K562 (cell line): ENCODE data around the gene GBX1. TPM values are rescaled to one million over a fixed set of nuclear protein-coding genes. Genes with fewer than 3 reads are reported as not detected.

ENCODE experiments used
- ATAC-seq: fragments of 200-7000 bp; cut with Tn5 transposase; 3 replicates; pipeline ENCODE4 v1.9.1; 2020; ENCODE audit warnings: moderate library complexity
- BruUV-seq: library from RNA; stranded (reverse); fragments of 400-500 nt; replicated peaks from 2 replicates; lab custom pipeline; 2021; lab: Mats Ljungman, UMichigan
- CTCF ChIA-PET: fragments of 300-600 bp; formaldehyde crosslinking; extraction: SDS; loops from one replicate; lab custom pipeline; 2021; ENCODE audit warnings: low intra/inter-chr PET ratio; lab: Yijun Ruan, JAX
- POLR2A ChIA-PET: fragments of 300-600, 350-650 bp; sonication (Branson Sonifier 250); formaldehyde crosslinking; extraction: SDS; loops from one replicate; lab custom pipeline; 2021; ENCODE audit warnings: antibody characterized with exemption, inconsistent platforms; lab: Yijun Ruan, JAX
- DNase-seq, 4 experiments: peaks; one replicate each; pipeline versions ENCODE4 v3.0.0 to v3.0.0-alpha.2; 2011 to 2018; ENCODE audit warnings: low spot score in 3 of 4, mixed read lengths in 3 of 4; ENCODE audit errors: extremely low read depth in 1 of 4
- FAIRE-seq: peaks from 2 replicates; lab custom pipeline; 2011; peaks lifted over from hg19 to GRCh38; lab: Jason Lieb, UNC
- H2AFZ ChIP-seq: 2 replicates; pipeline ENCODE4 v1.6.0; 2011; ENCODE audit warnings: low read depth, low read length, control low read depth, inconsistent platforms
- H3K27ac ChIP-seq: fragments of 200-600 bp; 3 replicates; pipeline ENCODE4 v1.8.0; 2011; ENCODE audit warnings: low read depth, mild to moderate bottlenecking, control low read depth, inconsistent platforms, low read length, moderate library complexity, mixed read lengths; ENCODE audit errors: extremely low read depth
- H3K27me3 ChIP-seq, 2 experiments: fragments of 300-600 bp in 1 of 2; 2 replicates in 1 of 2; 3 replicates in 1 of 2; pipeline versions ENCODE4 v1.6.0 to v1.8.0; 2011; ENCODE audit warnings: inconsistent platforms in 2 of 2, low read length in 2 of 2, mild to moderate bottlenecking in 1 of 2, mixed read lengths in 1 of 2, moderate library complexity in 1 of 2; ENCODE audit not compliant: control insufficient read depth in 2 of 2, insufficient read depth in 2 of 2
- H3K36me3 ChIP-seq: fragments of 300-600 bp; 3 replicates; pipeline ENCODE4 v1.8.0; 2011; ENCODE audit warnings: mild to moderate bottlenecking, low read length, inconsistent platforms; ENCODE audit not compliant: control insufficient read depth, insufficient read depth
- H3K4me1 ChIP-seq, 2 experiments: fragments of 200-600 bp in 1 of 2; replicated peaks in 1 of 2; 2 replicates in 1 of 2; 3 replicates in 1 of 2; pipeline versions ENCODE4 v1.5.1 to v1.8.0; 2011; ENCODE audit warnings: inconsistent platforms in 2 of 2, low read length in 2 of 2, mild to moderate bottlenecking in 1 of 2, mixed read lengths in 1 of 2, moderate library complexity in 1 of 2; ENCODE audit not compliant: control insufficient read depth in 2 of 2, insufficient read depth in 2 of 2
- H3K4me2 ChIP-seq: 2 replicates; pipeline ENCODE4 v1.6.1; 2011; ENCODE audit warnings: low read length, control low read depth, inconsistent platforms, mixed read lengths; ENCODE audit not compliant: insufficient read depth
- H3K4me3 ChIP-seq: fragments of 200-600 bp; sonication (generic), shearing (Covaris generic); 2 replicates; pipeline ENCODE4 v1.5.1; 2016; ENCODE audit warnings: control low read depth, inconsistent platforms
- H3K79me2 ChIP-seq: fragments of 200-600 bp; 3 replicates; pipeline ENCODE4 v1.8.0; 2011; ENCODE audit warnings: low read length, inconsistent platforms; ENCODE audit not compliant: control insufficient read depth, insufficient read depth
- H3K9ac ChIP-seq, 2 experiments: 2 replicates each; pipeline versions ENCODE4 v1.6.0 to v1.6.1; 2011; ENCODE audit warnings: low read depth in 2 of 2, low read length in 2 of 2, control low read depth in 1 of 2, inconsistent platforms in 1 of 2, mild to moderate bottlenecking in 1 of 2, mixed read lengths in 1 of 2; ENCODE audit not compliant: insufficient read depth in 1 of 2
- H3K9me1 ChIP-seq: one replicate; pipeline ENCODE4 v1.6.0; 2011; ENCODE audit warnings: inconsistent platforms, mild to moderate bottlenecking, low read length, moderate library complexity; ENCODE audit not compliant: control insufficient read depth, insufficient read depth
- H3K9me3 ChIP-seq: replicated peaks from 2 replicates; pipeline ENCODE4 v1.5.1; 2011; ENCODE audit warnings: low read depth, low read length, inconsistent platforms; ENCODE audit not compliant: control insufficient read depth, insufficient read depth
- H4K20me1 ChIP-seq: replicated peaks from 2 replicates; pipeline ENCODE4 v1.6.1; 2011; ENCODE audit warnings: low read length, inconsistent platforms, mixed read lengths; ENCODE audit not compliant: control insufficient read depth, insufficient read depth
- CBFA2T3 ChIP-seq: fragments of 450-650 bp; IDR thresholded peaks from 2 replicates; pipeline ENCODE4 v1.6.1; 2017
- MAZ ChIP-seq, 2 experiments: fragments of 450-650 bp in 1 of 2; sonication (generic) in 1 of 2; formaldehyde crosslinking; IDR thresholded peaks in 1 of 2; conservative IDR thresholded peaks in 1 of 2; 2 replicates each; pipeline versions ENCODE4 v1.4.0 to v1.5.0; 2020; ENCODE audit warnings: mild to moderate bottlenecking in 1 of 2, missing genetic modification reagents in 1 of 2
- NONO ChIP-seq, 2 experiments: fragments of 200-400 bp in 1 of 2; fragments of 450-650 bp in 1 of 2; formaldehyde crosslinking in 1 of 2; IDR thresholded peaks; 2 replicates each; pipeline ENCODE4 v1.6.1; 2017; ENCODE audit warnings: low read depth in 2 of 2, mild to moderate bottlenecking in 2 of 2, moderate library complexity in 2 of 2, low read length in 1 of 2
- NR3C1 ChIP-seq: sonication (generic); formaldehyde crosslinking; IDR thresholded peaks from 2 replicates; pipeline ENCODE4 v1.8.1; 2022; ENCODE audit warnings: missing genetic modification reagents
- POLR2G ChIP-seq: fragments of 200-400 bp; formaldehyde crosslinking; IDR thresholded peaks from 2 replicates; pipeline ENCODE4 v1.6.1; 2017; ENCODE audit warnings: low read depth, mild to moderate bottlenecking, antibody characterized with exemption, low read length, moderate library complexity
- TCFL5 ChIP-seq: fragments of 250-450 bp; sonication (Bioruptor Pico); conservative IDR thresholded peaks from 2 replicates; pipeline ENCODE4 v1.6.1; 2021; ENCODE audit warnings: mild to moderate bottlenecking, moderate library complexity, matching md5 sums
- WGBS: fragments of 100-300 bp; shearing (Covaris generic); methylation state at CpG from one replicate; pipeline ENCODE4 v1.1.6; 2016; ENCODE audit warnings: low coverage, mixed read lengths; ENCODE audit not compliant: insufficient coverage; ENCODE audit errors: missing lambda C conversion rate; 5-methylcytosine and 5-hydroxymethylcytosine counted together
- in situ Hi-C: fragments of 300-500 bp; cut with MboI; formaldehyde crosslinking; loops from 4 replicates; pipeline ENCODE4 v1.15.0; 2018; ENCODE audit warnings: inconsistent platforms, mixed read lengths
- intact Hi-C: fragments of 100-400 bp; cut with micrococcal nuclease; formaldehyde crosslinking; loops from 2 replicates; pipeline ENCODE4 v1.14.2; 2022
- polyA plus RNA-seq, 8 experiments: library from polyadenylated mRNA; depleted of rRNA in 4 of 8; stranded (reverse) in 5 of 8; unstranded in 3 of 8; fragments of >200 nt; fragmentation: Nextera tagmentation in 2 of 8; fragmentation: Illumina TruSeq in 1 of 8; extraction: Ambion mirVana in 2 of 8; extraction: Trizol in 1 of 8; gene quantifications; 2 replicates each; pipeline versions ENCODE4 v1.2.1 to v1.2.3, GENCODE V29; 2011 to 2014; ENCODE audit warnings: inconsistent platforms in 1 of 8, missing spikeins in 1 of 8
- total RNA-seq, 7 experiments: library from RNA; depleted of rRNA in 6 of 7; stranded (reverse); fragments of >200 nt in 6 of 7; fragmentation: Illumina TruSeq in 2 of 7; extraction: Trizol in 2 of 7; gene quantifications; 2 replicates each; pipeline versions ENCODE4 v1.2.1 to v1.2.3, GENCODE V29; 2011 to 2021; ENCODE audit warnings: low replicate concordance in 1 of 7

The GBX1 gene
- total and polyA plus RNA-seq, 9 of the 15 experiments (the other 6 are each of a cell fraction or from before 2014, with no cell fraction given): not detected

GRCh38 chr7:151115836-151116418, 51.6 kb downstream of the GBX1 start:
- DNase-seq (no peak), ATAC-seq (no peak), FAIRE-seq (no peak)
- TF ChIP-seq CBFA2T3 (no peak), NR3C1 (peak; percentile 19; the same call in 1 of the 2 replicates)
- Histone ChIP-seq H3K4me2 (no peak overlapping the region), H3K4me3 (no peak overlapping the region), H3K27ac (no peak overlapping the region), H4K20me1 (peaks cover 53% of the 10 kb centered on the region), H3K9me1 (peaks cover 13% of the 10 kb centered on the region), H3K4me1 (peaks cover 28 to 66% of the 10 kb centered on the region in 2 experiments), H3K9me3 (no peaks in the 10 kb centered on the region), H3K79me2 (peaks cover 50% of the 10 kb centered on the region), H3K9ac (peak overlapping the region in 1 of 2 experiments; percentile 64; a peak in 2 of 4 replicates), H3K27me3 (no peaks in the 10 kb centered on the region), H3K36me3 (peaks cover 81% of the 10 kb centered on the region; the same call in 2 of the 3 replicates), H2AFZ (no peak overlapping the region)
- WGBS: 93% methylated on average over 14 of the region's 14 CpGs
- ChIA-PET CTCF (interaction anchor here (1.0 kb wide), 1 partner anchor 88 kb away, joined by 4 read pairs; the partner anchor contains the start of gene ABCB8), POLR2A (interaction anchor here (0.5 to 0.6 kb wide), 2 partner anchors 42 to 192 kb away, joined by 3 to 4 read pairs; no protein-coding TSS in a partner anchor)
- no TSS peak for BruUV-seq
- intact Hi-C loops: no loop called here
- in situ Hi-C loops: no loop called here

GRCh38 chr7:151115121-151115835, 52.2 kb downstream of the GBX1 start:
- POLR2A ChIA-PET: no interaction called here

More at GRCh38 chr7:151115121-151115835, 52.2 kb downstream of the GBX1 start:
- H3K27ac ChIP-seq: no peak overlapping the region
- DNase-seq: no peak
- intact Hi-C loops (no loop called here), in situ Hi-C loops (no loop called here)
- H3K27me3 ChIP-seq: no peaks in the 10 kb centered on the region
- 96% methylated on average over 56 of the region's 114 CpGs for WGBS
- H3K4me1 ChIP-seq: peaks cover 29 to 69% of the 10 kb centered on the region in 2 experiments
- no peaks in the 10 kb centered on the region for H3K9me3 ChIP-seq
- H2AFZ ChIP-seq: no peak overlapping the region
- no peak overlapping the region for H3K4me3 ChIP-seq
- peaks cover 75% of the 10 kb centered on the region; the same call in 2 of the 3 replicates for H3K36me3 ChIP-seq
- 0 out of 2 replicates have a peak, but pooled peaks have one; percentile 31 for TF ChIP-seq POLR2G
- no peak for TF ChIP-seq TCFL5
- no peak for TF ChIP-seq MAZ (CRISPR knock-in tag; conservative IDR thresholded peaks at IDR 0.05 in 1 of 2, IDR thresholded peaks at IDR 0.05 in 1 of 2)
- TF ChIP-seq NONO (IDR thresholded peaks at IDR 0.05; ENCODE audit: low read depth in 2 of 2, low read length in 1 of 2): no peak
- H3K79me2 ChIP-seq: peaks cover 56% of the 10 kb centered on the region
- H3K4me2 ChIP-seq: no peak overlapping the region
- no TSS peak for BruUV-seq
- CTCF ChIA-PET: interaction anchor here (1.0 kb wide), 1 partner anchor 87 kb away, joined by 4 read pairs; the partner anchor contains the start of gene ABCB8
- FAIRE-seq: no peak
- peak overlapping the region in 1 of 2 experiments; percentile 64; a peak in 1 of 4 replicates for H3K9ac ChIP-seq
- peaks cover 59% of the 10 kb centered on the region for H4K20me1 ChIP-seq
- ATAC-seq: no peak
- peaks cover 13% of the 10 kb centered on the region for H3K9me1 ChIP-seq
